HEK293 (cell line): ENCODE results near the gene TPM3.

Experiments
- CTCF ChIP-seq: fragments of 450-650 bp; formaldehyde crosslinking; IDR thresholded peaks from 2 replicates; pipeline ENCODE4 v1.5.1; 2016; ENCODE audit warnings: missing biosample characterization, missing genetic modification characterization
- KLF1 ChIP-seq: fragments of 450-650 bp; formaldehyde crosslinking; IDR thresholded peaks from 2 replicates; pipeline ENCODE4 v1.5.1; 2016; ENCODE audit warnings: missing biosample characterization, missing genetic modification characterization
- KLF10 ChIP-seq: fragments of 450-650 bp; IDR thresholded peaks from 2 replicates; pipeline ENCODE4 v1.5.1; 2018; ENCODE audit warnings: missing biosample characterization, mild to moderate bottlenecking, missing genetic modification characterization
- PBX3 ChIP-seq: sonication (generic); formaldehyde crosslinking; IDR thresholded peaks from 2 replicates; pipeline ENCODE4 v1.8.1; 2022; ENCODE audit warnings: mild to moderate bottlenecking, moderate library complexity, missing genetic modification reagents
- REPIN1 ChIP-seq: fragments of 450-650 bp; formaldehyde crosslinking; IDR thresholded peaks from 2 replicates; pipeline ENCODE4 v1.5.1; 2017; ENCODE audit warnings: missing biosample characterization, missing genetic modification characterization, low read depth
- SP2 ChIP-seq: fragments of 450-650 bp; formaldehyde crosslinking; IDR thresholded peaks from 2 replicates; pipeline ENCODE4 v1.5.1; 2016; ENCODE audit warnings: missing biosample characterization, missing genetic modification characterization
- TCF7L2 ChIP-seq: IDR thresholded peaks from 2 replicates; pipeline ENCODE4 v1.6.1; 2011; ENCODE audit warnings: low read depth, mild to moderate bottlenecking, inconsistent platforms, low read length, moderate library complexity, borderline replicate concordance
- YY1 ChIP-seq: fragments of 450-650 bp; formaldehyde crosslinking; IDR thresholded peaks from 2 replicates; pipeline ENCODE4 v1.5.1; 2018; ENCODE audit warnings: missing biosample characterization, missing genetic modification characterization
- ZNF426 ChIP-seq: fragments of 450-650 bp; formaldehyde crosslinking; IDR thresholded peaks from 2 replicates; pipeline ENCODE4 v1.5.1; 2017; ENCODE audit warnings: missing biosample characterization, missing genetic modification characterization, mild to moderate bottlenecking, inconsistent platforms, moderate library complexity

- TF ChIP-seq PBX3 (CRISPR knock-in tag): no peak
- TF ChIP-seq SP2 (tag by site-specific recombination): no peak
- no peak for TF ChIP-seq REPIN1
- no peak for TF ChIP-seq YY1
- TF ChIP-seq TCF7L2: no peak
- TF ChIP-seq CTCF: no peak
- TF ChIP-seq ZNF426 (tag by site-specific recombination): no peak
- TF ChIP-seq KLF10 (tag by site-specific recombination): no peak
- TF ChIP-seq KLF1 (tag by site-specific recombination): no peak
These were observed 40.6 kb downstream of the TPM3 start for GRCh38 chr1:154151311-154151710.
